Caco-2 (cell line): Measurements from ENCODE around the gene MTHFSD. TPM values are rescaled to one million over a fixed set of nuclear protein-coding genes. Genes with fewer than 3 reads are reported as not detected.

ENCODE experiments used
- BruUV-seq: library from RNA; stranded (reverse); fragments of 400-500 nt; replicated peaks from 2 replicates; lab custom pipeline; 2021; lab: Mats Ljungman, UMichigan
- CTCF ChIA-PET: fragments of 300-600 bp; sonication (Branson Sonifier 250); formaldehyde crosslinking; loops from one replicate; lab custom pipeline; 2022; ENCODE audit warnings: antibody characterized with exemption; lab: Charles Lee
- POLR2A ChIA-PET: fragments of 300-600 bp; sonication (Branson Sonifier 250); formaldehyde crosslinking; loops from one replicate; lab custom pipeline; 2022; ENCODE audit warnings: antibody characterized with exemption; lab: Charles Lee
- DNase-seq, 2 experiments: peaks; one replicate each; pipeline versions ENCODE4 v3.0.0 to v3.0.0-alpha.2; 2020 to 2022
- H3K27me3 ChIP-seq: replicated peaks from 2 replicates; pipeline ENCODE4 v1.6.0; 2011; ENCODE audit warnings: low read length; ENCODE audit not compliant: control insufficient read depth, insufficient read depth
- H3K36me3 ChIP-seq: 2 replicates; pipeline ENCODE4 v1.5.1; 2011; ENCODE audit warnings: low read length; ENCODE audit not compliant: control insufficient read depth, insufficient read depth
- H3K4me1 ChIP-seq: fragments of 250-450 bp; sonication (Bioruptor Pico); 2 replicates; pipeline ENCODE4 v1.5.1; 2020; ENCODE audit warnings: mild to moderate bottlenecking
- H3K4me3 ChIP-seq: 2 replicates; pipeline ENCODE4 v1.5.1; 2011; ENCODE audit warnings: low read depth, mild to moderate bottlenecking, control low read depth, low read length
- H3K9me3 ChIP-seq: fragments of 250-450 bp; sonication (Bioruptor Pico); 2 replicates; pipeline ENCODE4 v1.5.1; 2020; ENCODE audit warnings: mild to moderate bottlenecking, moderate library complexity
- H3K27ac Mint-ChIP-seq: one replicate; pipeline ENCODE4 v1.8.0; 2022; ENCODE audit warnings: mixed read lengths; ENCODE audit not compliant: unreplicated experiment
- H3K27me3 Mint-ChIP-seq: one replicate; pipeline ENCODE4 v1.8.0; 2022; ENCODE audit warnings: mixed read lengths; ENCODE audit not compliant: insufficient read depth, unreplicated experiment
- H3K36me3 Mint-ChIP-seq: one replicate; pipeline ENCODE4 v1.8.0; 2022; ENCODE audit warnings: mild to moderate bottlenecking, mixed read lengths; ENCODE audit not compliant: insufficient read depth, unreplicated experiment
- H3K4me1 Mint-ChIP-seq: one replicate; pipeline ENCODE4 v1.8.0; 2022; ENCODE audit warnings: low read depth, mixed read lengths; ENCODE audit not compliant: unreplicated experiment
- H3K4me3 Mint-ChIP-seq: one replicate; pipeline ENCODE4 v1.8.0; 2022; ENCODE audit warnings: mild to moderate bottlenecking, moderate library complexity, mixed read lengths; ENCODE audit not compliant: unreplicated experiment
- H3K9me3 Mint-ChIP-seq: one replicate; pipeline ENCODE4 v1.8.0; 2022; ENCODE audit warnings: mixed read lengths; ENCODE audit not compliant: unreplicated experiment
- CTCF ChIP-seq, 2 experiments: fragments of 200-600 bp in 1 of 2; IDR thresholded peaks; 1 replicate in 1 of 2; 2 replicates in 1 of 2; pipeline versions ENCODE4 v1.5.1 to v1.8.0; 2011 to 2022; ENCODE audit warnings: antibody characterized with exemption in 1 of 2, control low read depth in 1 of 2, inconsistent platforms in 1 of 2, low read depth in 1 of 2, low read length in 1 of 2, mild to moderate bottlenecking in 1 of 2, moderate library complexity in 1 of 2; ENCODE audit not compliant: insufficient read depth in 1 of 2, severe bottlenecking in 1 of 2, unreplicated experiment in 1 of 2
- intact Hi-C: fragments of 100-400 bp; cut with micrococcal nuclease; formaldehyde crosslinking; loops from one replicate; pipeline ENCODE4 v1.10.0; 2022; ENCODE audit not compliant: unreplicated experiment
- total RNA-seq: library from RNA; stranded (reverse); gene quantifications from 2 replicates; pipeline ENCODE4 v1.2.3, GENCODE V29; 2022

Gene MTHFSD
- total RNA-seq, 1 experiment from 2014 or later: 33.0 TPM

DNA sequence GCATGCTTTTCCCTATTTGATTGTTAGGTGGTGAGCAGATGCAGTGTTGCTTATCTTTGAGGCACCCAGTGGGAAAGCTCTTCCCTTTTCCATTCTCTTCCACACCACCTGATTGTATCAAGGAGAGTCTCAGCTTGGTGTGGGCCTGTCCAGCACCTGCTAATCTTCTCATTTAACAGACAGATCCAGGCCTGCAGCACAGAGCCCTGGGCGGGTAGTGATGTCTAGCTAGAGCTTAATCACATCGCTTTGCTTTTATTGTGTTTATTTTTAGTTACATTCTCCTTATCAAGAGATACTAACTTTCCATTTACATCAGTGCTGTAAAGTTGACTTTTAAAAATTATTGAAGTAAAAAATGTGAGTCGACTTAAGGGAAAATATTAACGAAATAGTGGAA is 47.5 kb upstream of the MTHFSD start:
- no peak for DNase-seq
- Mint-ChIP-seq H3K27ac (no peak overlapping the region), H3K4me1 (no peaks in the 10 kb centered on the region), H3K4me3 (no peak overlapping the region), H3K36me3 (no peaks in the 10 kb centered on the region), H3K9me3 (peaks cover 10% of the 10 kb centered on the region), H3K27me3 (peaks cover 14% of the 10 kb centered on the region)
- TF ChIP-seq CTCF (IDR thresholded peaks at IDR 0.05; ENCODE audit: insufficient read depth in 1 of 2, low read depth in 1 of 2, low read length in 1 of 2, severe bottlenecking in 1 of 2, unreplicated experiment in 1 of 2): no peak
- H3K4me3 ChIP-seq: no peak overlapping the region
- intact Hi-C loops: no loop called here
- CTCF ChIA-PET: no interaction called here
- no peaks in the 10 kb centered on the region; the same call in 1 of the 2 replicates for H3K9me3 ChIP-seq
- H3K4me1 ChIP-seq: no peaks in the 10 kb centered on the region
- no TSS peak for BruUV-seq
- H3K36me3 ChIP-seq: no peaks in the 10 kb centered on the region
- POLR2A ChIA-PET: interaction anchor here (0.5 kb wide), 1 partner anchor 181 kb away, joined by 3 read pairs; no protein-coding TSS in a partner anchor
- no peaks in the 10 kb centered on the region for H3K27me3 ChIP-seq

- Histone ChIP-seq H3K4me3 (no peak overlapping the region), H3K36me3 (no peaks in the 10 kb centered on the region), H3K9me3 (no peaks in the 10 kb centered on the region; the same call in 1 of the 2 replicates), H3K4me1 (no peaks in the 10 kb centered on the region), H3K27me3 (no peaks in the 10 kb centered on the region; the same call in 1 of the 2 replicates)
- H3K9me3 Mint-ChIP-seq: peaks cover 2% of the 10 kb centered on the region
- BruUV-seq: no TSS peak
- H3K4me1 Mint-ChIP-seq: no peaks in the 10 kb centered on the region
- intact Hi-C loops: no loop called here
- ChIA-PET CTCF (no interaction called here), POLR2A (no interaction called here)
- H3K36me3 Mint-ChIP-seq: no peaks in the 10 kb centered on the region
- no peak overlapping the region for H3K4me3 Mint-ChIP-seq
- no peak for DNase-seq
- no peak overlapping the region for H3K27ac Mint-ChIP-seq
- no peak for TF ChIP-seq CTCF (IDR thresholded peaks at IDR 0.05; ENCODE audit: insufficient read depth in 1 of 2, low read depth in 1 of 2, low read length in 1 of 2, severe bottlenecking in 1 of 2, unreplicated experiment in 1 of 2)
- peaks cover 14% of the 10 kb centered on the region for H3K27me3 Mint-ChIP-seq
These were observed 46.3 kb upstream of the MTHFSD start for GRCh38 chr16:86601356-86601755.

- Mint-ChIP-seq H3K4me3 (no peak overlapping the region), H3K27ac (no peak overlapping the region), H3K36me3 (no peaks in the 10 kb centered on the region), H3K4me1 (no peaks in the 10 kb centered on the region), H3K27me3 (peaks cover 14% of the 10 kb centered on the region), H3K9me3 (no peaks in the 10 kb centered on the region)
- intact Hi-C loops: no loop called here
- ChIA-PET POLR2A (no interaction called here), CTCF (no interaction called here)
- Histone ChIP-seq H3K9me3 (no peaks in the 10 kb centered on the region; the same call in 1 of the 2 replicates), H3K4me3 (no peak overlapping the region), H3K4me1 (no peaks in the 10 kb centered on the region), H3K36me3 (no peaks in the 10 kb centered on the region), H3K27me3 (no peaks in the 10 kb centered on the region; the same call in 1 of the 2 replicates)
- no peak for TF ChIP-seq CTCF (IDR thresholded peaks at IDR 0.05; ENCODE audit: insufficient read depth in 1 of 2, low read depth in 1 of 2, low read length in 1 of 2, severe bottlenecking in 1 of 2, unreplicated experiment in 1 of 2)
- no TSS peak for BruUV-seq
- DNase-seq: no peak
These were observed 43.9 kb upstream of the MTHFSD start for GRCh38 chr16:86598607-86599565.
